HG03039 (cell line): ENCODE data around the gene PDE1A.
"Not testable (repeated sequence)": the region's sequence is repeated elsewhere in the genome, so short reads cannot be mapped to it uniquely, and the experiment has no call there.

Source experiments
- ATAC-seq: cut with Tn5 transposase; IDR thresholded peaks from one replicate; pipeline ENCODE4 v1.9.1; 2021; ENCODE audit warnings: mild to moderate bottlenecking, moderate library complexity; ENCODE audit not compliant: unreplicated experiment

PDE1A gene

GRCh38 chr2:182410120-182410519, 16.7 kb downstream of the PDE1A start:
- no peak for ATAC-seq

DNA sequence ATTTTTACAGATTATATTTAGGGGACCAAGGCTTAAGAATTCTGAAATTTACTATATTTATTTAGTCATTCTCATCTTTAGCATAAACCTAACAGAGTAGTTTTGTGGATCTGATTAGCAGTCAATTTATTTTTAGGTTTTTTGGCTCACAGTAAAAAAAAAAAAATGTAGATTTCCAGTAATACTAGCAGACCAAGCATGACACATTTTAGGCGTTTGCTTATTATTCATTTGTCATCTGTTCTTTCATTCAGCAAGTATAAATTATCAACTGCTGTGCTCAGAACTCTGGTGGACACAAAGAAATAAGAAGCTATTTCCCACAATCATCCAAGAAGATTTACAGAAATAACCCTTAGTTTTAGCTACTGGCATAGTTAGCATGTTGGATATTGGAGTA, 20.6 kb downstream of the PDE1A start:
- no peak for ATAC-seq

- no peak for ATAC-seq
These were observed 21.8 kb downstream of the PDE1A start for GRCh38 chr2:182404975-182405561.

GRCh38 chr2:182404092-182404491, 22.7 kb downstream of the PDE1A start:
- no peak for ATAC-seq

GRCh38 chr2:182393270-182393760, 33.5 kb downstream of the PDE1A start:
- ATAC-seq: no peak

- ATAC-seq: no peak
These were observed 35.4 kb downstream of the PDE1A start for GRCh38 chr2:182391443-182391842.

GRCh38 chr2:182386267-182386880, 40.5 kb downstream of the PDE1A start:
- ATAC-seq: not testable (repeated sequence)

- ATAC-seq: no peak
These were observed 42.0 kb downstream of the PDE1A start for GRCh38 chr2:182384860-182385259.

GRCh38 chr2:182381225-182381624, 45.6 kb downstream of the PDE1A start:
- no peak for ATAC-seq

GRCh38 chr2:182379241-182379640, 47.6 kb downstream of the PDE1A start:
- ATAC-seq: no peak

DNA sequence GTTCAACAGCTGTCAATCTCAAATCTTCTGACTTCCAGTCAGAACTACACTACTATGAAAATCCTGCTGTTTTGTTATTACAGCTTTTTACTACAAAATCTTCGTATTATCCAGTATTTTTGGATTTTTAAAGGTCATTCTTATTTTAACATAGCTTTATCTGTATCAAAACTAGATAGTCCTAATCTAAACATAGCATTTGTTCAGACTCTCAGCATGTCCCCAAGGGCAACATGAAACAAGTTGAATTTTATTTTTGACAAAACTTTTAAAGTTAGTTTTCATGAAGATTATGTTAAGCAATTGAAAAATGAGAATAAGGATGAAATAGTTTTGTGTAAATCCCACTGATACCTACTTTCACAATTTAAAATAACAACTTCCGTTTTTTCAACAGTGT, 48.1 kb downstream of the PDE1A start:
- no peak for ATAC-seq

DNA sequence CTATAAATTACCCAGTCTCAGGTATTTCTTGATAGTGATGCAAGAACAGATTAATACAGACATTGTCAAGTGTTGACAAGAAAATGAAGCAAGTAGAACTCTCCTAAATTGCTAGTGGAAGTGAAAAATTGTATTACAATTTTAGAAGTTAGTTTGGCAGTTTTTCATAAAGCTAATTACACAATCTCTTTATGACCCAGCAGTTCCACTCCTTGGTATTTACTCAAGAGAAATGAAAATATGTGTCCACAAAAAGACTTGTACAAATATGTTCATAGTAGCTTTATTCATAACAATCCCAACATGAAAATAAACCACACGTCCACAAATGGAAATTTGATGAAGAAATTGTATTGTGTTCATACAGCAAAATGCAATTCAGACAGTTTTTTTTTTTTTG, 49.4 kb downstream of the PDE1A start:
- no peak for ATAC-seq

DNA sequence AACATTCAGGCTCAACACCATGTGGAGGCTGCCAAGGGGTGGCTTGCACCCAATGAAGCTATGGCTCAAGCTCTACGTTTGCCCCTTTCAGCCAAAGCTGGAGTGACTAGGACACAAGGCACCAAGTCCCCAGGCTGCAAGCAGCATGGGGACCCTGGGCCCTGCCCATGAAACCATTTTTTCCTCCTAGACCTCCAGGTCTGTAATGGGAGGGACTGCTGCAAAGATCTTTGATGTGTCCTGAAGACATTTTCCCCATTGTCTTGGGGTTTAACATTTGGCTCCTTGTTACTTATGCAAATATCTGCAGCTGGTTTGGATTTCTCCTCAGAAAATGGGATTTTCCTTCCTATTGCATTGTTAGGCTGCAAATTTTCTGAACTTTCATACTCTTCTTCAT, 51.0 kb downstream of the PDE1A start:
- no peak for ATAC-seq

GRCh38 chr2:182372661-182373060, 54.2 kb downstream of the PDE1A start:
- no peak for ATAC-seq

DNA sequence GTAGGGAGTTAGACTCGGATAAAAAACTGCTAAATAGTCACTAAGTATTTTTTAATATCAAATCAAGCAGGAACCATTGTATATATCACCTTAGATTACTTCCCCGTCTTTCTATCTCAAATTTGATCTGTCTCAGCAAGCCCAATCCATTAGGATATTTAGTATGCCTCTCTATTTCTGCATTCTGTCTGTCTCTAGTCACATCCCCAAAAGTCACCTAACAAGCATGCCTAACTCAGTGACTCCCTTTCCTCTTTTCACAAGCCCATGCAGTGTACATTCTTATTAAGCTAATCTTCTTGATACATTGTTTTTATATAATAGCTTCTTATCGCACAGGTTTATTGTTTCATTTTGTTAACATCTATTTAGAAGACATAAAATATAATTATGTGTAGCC, 57.8 kb downstream of the PDE1A start:
- ATAC-seq: no peak

- ATAC-seq: no peak
These were observed 58.4 kb downstream of the PDE1A start for GRCh38 chr2:182368446-182368845.

GRCh38 chr2:182367401-182367800, 59.4 kb downstream of the PDE1A start:
- ATAC-seq: no peak

- ATAC-seq: no peak
These were observed 60.2 kb downstream of the PDE1A start for GRCh38 chr2:182366628-182367027.

DNA sequence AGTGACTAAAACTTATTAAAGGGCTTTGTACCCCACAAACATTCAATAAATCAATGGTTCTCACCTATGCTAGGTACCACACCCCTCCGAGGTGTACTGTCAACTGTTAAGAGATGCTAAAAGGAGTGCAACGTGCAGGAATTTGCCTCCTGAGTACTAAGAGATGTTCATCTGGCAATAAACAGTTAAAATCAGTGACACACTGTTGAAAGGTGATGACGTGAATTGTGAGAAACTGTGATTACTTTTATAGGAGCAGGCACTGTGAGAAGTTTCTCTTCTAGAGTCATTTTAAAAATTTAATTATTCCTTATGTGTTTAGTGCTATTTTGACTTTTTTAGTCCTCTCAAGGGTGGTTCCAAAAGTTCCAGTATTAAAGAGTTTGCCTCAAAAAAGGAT, 61.0 kb downstream of the PDE1A start:
- ATAC-seq: no peak

DNA sequence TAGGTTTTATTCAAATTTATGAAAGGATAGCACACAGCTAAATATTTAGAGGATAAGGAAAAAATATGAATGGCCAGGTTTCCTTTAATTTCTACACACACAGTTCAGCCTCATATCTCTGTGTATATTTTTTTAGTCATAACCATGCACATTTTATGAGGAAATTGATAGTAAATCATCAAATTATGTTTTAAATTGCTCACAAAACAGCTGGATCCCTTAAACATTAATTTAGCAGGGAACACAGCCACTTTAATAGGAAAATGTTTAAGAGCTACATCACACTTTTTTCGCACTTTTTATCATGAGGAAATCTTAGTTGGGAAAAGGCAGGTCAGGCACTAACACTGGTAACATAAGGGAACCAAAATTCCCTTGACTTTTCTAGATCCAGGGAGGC, 65.4 kb downstream of the PDE1A start:
- no peak for ATAC-seq

DNA sequence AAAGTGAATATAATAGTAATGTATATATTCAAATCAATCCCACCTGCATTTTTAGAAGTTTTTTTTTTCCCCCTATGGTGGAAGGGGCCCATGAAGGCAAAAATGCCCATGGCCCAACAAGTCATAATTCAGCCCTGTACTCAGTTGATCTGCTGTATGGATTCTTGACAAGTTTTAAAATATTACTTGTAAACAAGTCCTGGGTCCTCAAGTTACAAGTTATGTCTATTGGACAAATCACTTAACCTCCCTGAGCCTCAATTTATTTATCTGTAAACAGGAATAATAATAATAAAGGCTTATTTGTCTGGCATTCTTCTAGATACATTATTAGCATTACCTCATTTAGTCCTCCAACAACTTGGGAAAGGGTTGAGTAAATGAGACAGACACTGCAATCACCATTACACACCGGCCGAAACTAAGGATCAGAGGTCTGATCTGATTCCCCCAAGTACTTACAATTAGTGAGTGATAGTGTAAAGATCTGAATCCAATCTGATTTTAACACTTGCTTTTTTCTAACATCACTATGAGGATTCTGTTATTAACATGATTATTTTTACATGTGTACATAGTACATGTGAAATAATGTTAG, 66.1 kb downstream of the PDE1A start:
- ATAC-seq: no peak

- no peak for ATAC-seq
These were observed 66.7 kb downstream of the PDE1A start for GRCh38 chr2:182359990-182360662.
